ENCODE data around the gene JMJD1C. TPM values are rescaled to one million over a fixed set of nuclear protein-coding genes. Genes with fewer than 3 reads are reported as not detected.
A peak's percentile ranks its signal among the peaks of the same experiment; 100 is the strongest.

The JMJD1C gene
- total RNA-seq, 1 donor from 2014 or later: 84.2 TPM

DNA sequence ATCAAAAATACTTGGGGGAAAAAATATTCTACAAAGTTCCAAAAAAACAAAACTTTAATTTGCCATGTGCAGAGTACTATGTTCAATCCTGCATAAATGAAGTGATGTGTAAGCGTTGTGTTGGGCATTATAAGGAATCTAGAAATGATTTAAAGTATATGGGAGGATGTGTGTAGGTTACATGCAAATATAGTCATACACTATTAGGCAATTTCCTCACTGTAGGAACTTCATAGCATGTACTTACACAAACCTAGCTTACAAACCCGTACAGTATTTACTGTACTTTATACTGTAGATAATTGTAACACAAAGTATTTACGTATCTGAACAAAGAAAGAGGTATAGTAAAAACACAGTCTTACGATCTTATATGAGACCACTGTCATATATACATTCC lies 260.4 kb downstream of the JMJD1C start:
- Histone ChIP-seq H3K9me3 (no peaks in the 10 kb centered on the region), H3K27ac (no peak overlapping the region), H3K4me1 (peaks cover 33% of the 10 kb centered on the region), H3K4me3 (no peak overlapping the region), H3K27me3 (no peaks in the 10 kb centered on the region), H3K36me3 (peaks cover 44% of the 10 kb centered on the region)
- DNase-seq: no peak
- intact Hi-C loops (cut with DNase I): no loop called here
- TF ChIP-seq, protein P1, sequence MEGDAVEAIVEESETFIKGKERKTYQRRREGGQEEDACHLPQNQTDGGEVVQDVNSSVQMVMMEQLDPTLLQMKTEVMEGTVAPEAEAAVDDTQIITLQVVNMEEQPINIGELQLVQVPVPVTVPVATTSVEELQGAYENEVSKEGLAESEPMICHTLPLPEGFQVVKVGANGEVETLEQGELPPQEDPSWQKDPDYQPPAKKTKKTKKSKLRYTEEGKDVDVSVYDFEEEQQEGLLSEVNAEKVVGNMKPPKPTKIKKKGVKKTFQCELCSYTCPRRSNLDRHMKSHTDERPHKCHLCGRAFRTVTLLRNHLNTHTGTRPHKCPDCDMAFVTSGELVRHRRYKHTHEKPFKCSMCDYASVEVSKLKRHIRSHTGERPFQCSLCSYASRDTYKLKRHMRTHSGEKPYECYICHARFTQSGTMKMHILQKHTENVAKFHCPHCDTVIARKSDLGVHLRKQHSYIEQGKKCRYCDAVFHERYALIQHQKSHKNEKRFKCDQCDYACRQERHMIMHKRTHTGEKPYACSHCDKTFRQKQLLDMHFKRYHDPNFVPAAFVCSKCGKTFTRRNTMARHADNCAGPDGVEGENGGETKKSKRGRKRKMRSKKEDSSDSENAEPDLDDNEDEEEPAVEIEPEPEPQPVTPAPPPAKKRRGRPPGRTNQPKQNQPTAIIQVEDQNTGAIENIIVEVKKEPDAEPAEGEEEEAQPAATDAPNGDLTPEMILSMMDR (IDR thresholded peaks at IDR 0.05): no peak
- ATAC-seq: peak; percentile 23

DNA sequence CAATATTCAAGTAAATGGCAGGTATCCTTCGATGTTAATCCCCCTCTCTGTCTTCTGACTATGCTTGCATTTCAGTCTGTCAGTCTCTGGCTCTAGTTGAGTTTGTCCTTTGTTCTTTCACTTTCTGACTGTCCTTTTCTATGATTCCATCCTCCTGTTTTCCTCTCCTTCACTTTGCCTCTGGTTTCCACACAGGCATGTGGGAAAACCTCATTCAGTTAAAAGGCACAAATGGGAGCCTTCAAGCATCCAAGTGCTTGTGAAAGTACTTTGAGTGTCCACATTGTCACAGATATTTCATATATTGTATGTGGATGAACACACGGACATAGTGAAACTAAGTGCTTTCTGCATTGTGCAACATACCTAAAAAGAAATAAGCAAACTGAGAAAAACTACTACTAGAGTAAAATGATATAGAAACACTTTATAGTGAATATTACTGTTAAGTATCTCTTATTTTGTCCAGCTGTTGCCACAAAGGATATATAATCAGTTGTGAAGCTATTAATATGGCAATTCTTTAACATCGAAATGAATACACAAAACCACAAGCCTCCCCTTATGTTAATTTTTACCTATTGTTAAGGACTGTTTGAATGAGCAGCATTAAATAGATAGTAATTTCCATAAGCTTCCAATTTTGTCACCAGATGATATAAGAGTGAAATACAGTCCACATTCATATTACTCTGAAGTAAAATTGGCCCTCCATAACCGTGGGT lies 260.9 kb downstream of the JMJD1C start:
- DNase-seq: no peak
- TF ChIP-seq, protein P1 (IDR thresholded peaks at IDR 0.05): no peak
- intact Hi-C loops (cut with DNase I): no loop called here

DNA sequence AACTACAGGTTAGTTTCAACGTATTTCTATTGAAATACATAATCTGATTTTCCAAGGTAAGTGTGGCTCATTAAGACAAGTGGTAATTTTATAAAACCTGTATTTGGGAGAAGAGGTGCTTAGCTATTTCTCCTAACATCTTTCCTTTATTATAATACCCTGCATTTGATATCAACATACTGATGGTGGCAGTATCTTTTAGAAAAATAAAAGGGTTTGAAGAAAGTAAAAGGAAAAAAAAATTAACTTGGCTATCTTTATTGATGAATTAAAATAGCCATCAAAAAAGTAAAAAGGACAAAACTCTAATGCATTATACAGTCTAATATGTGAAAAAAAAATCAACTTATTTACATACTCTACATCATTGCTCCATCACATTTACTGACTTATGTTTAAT lies 264.7 kb downstream of the JMJD1C start:
- Histone ChIP-seq H3K27ac (no peak overlapping the region), H3K4me1 (peaks cover 14% of the 10 kb centered on the region), H3K4me3 (no peak overlapping the region), H3K9me3 (no peaks in the 10 kb centered on the region), H3K27me3 (no peaks in the 10 kb centered on the region), H3K36me3 (peaks cover 65% of the 10 kb centered on the region)
- intact Hi-C loops (cut with DNase I): no loop called here
- ATAC-seq (no peak), DNase-seq (no peak)
- TF ChIP-seq, protein P1 (IDR thresholded peaks at IDR 0.05): no peak

More for the DNA sequence above, 260.9 kb downstream of the JMJD1C start:
- Histone ChIP-seq H3K36me3 (peaks cover 50% of the 10 kb centered on the region), H3K27me3 (no peaks in the 10 kb centered on the region), H3K27ac (peak overlapping the region; percentile 44), H3K9me3 (no peaks in the 10 kb centered on the region), H3K4me1 (peaks cover 27% of the 10 kb centered on the region), H3K4me3 (no peak overlapping the region)
- ATAC-seq: no peak

DNA sequence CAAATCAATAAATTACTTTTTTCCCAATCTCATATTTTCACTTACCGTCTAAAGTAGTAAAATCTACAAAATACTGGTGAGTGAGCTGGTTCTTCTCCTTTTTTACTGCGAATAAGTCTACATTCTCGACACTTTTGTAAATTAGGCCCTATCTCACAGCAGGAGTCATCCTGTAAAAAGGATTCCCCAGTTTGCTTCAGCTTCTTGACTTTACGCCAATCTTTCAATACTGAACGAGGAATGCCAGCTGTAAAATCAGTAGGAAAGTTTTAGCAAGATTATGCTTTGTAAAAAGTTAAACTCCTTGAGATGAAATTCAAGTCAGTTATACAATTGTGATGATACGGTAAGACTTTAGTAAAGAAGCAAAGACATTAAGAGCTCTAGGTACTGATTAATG lies 265.3 kb downstream of the JMJD1C start:
- ATAC-seq (no peak), DNase-seq (no peak)
- intact Hi-C loops (cut with DNase I): no loop called here
- Histone ChIP-seq H3K4me1 (peaks cover 11% of the 10 kb centered on the region), H3K36me3 (peaks cover 65% of the 10 kb centered on the region), H3K27ac (no peak overlapping the region), H3K9me3 (no peaks in the 10 kb centered on the region), H3K27me3 (no peaks in the 10 kb centered on the region), H3K4me3 (no peak overlapping the region)
- TF ChIP-seq, protein P1 (IDR thresholded peaks at IDR 0.05): no peak

DNA sequence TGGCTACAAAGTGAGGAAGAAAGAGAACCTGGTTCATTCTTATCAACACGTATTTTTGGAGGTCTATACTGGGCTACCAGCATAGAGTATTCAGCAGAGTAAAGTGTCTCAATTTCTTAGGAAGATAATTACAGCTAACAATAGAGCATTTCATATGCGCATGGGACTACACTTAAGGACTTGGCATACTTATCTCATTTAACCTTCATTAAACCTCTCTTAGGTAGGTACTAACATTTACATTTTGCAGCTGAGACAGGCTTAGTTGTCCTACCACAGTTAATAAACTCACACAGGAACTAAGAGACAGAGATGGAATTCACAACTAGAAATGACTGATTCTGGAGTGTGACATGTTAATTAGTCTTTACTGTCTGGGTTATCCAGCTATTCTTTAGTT lies 266.1 kb downstream of the JMJD1C start:
- TF ChIP-seq, protein P1 (IDR thresholded peaks at IDR 0.05): no peak
- H3K36me3 ChIP-seq: peaks cover 68% of the 10 kb centered on the region
- no peak for ATAC-seq
- no peak for DNase-seq
- H3K9me3 ChIP-seq: no peaks in the 10 kb centered on the region
- no peak overlapping the region for H3K27ac ChIP-seq
- intact Hi-C loops (cut with DNase I): no loop called here
- peaks cover 6% of the 10 kb centered on the region for H3K4me1 ChIP-seq
- H3K27me3 ChIP-seq: no peaks in the 10 kb centered on the region
- no peak overlapping the region for H3K4me3 ChIP-seq
